MM.1S (cell line): Measurements from ENCODE around the gene SCO2.

Experiments used
- CTCF ChIP-seq: fragments of 300-600 bp; sonication (generic); IDR thresholded peaks from 2 replicates; pipeline ENCODE4 v1.5.1; 2016; ENCODE audit warnings: antibody characterized with exemption, low read length, mixed read lengths
- EZH2 ChIP-seq: fragments of 300-600 bp; sonication (generic); optimal IDR thresholded peaks from 2 replicates; pipeline ENCODE3; 2017; ENCODE audit warnings: low read depth, mild to moderate bottlenecking, antibody characterized with exemption, low read length, mixed read lengths
- EZH2phosphoT487 ChIP-seq: fragments of 300-600 bp; sonication (generic); IDR thresholded peaks from 2 replicates; pipeline ENCODE4 v1.6.1; 2018; ENCODE audit warnings: antibody characterized with exemption, low read length

- TF ChIP-seq CTCF = no peak
- no peak for TF ChIP-seq EZH2
- TF ChIP-seq EZH2phosphoT487 = no peak
Measured at GRCh38 chr22:50537765-50538164, 12.4 kb upstream of the SCO2 start.
